Adrenal gland (tissue), 12 donors: Measurements from ENCODE around the gene RCAN3. TPM values are rescaled to one million over a fixed set of nuclear protein-coding genes. Genes with fewer than 3 reads are reported as not detected.

ENCODE experiments used
- DNase-seq, 7 donors: peaks; one replicate each; pipeline ENCODE4 v3.0.0-alpha.2; 2019 to 2020
- H3K27ac ChIP-seq, 5 donors: fragments of 200-600 bp; sonication (generic) in 4 of 5; 1 replicate in 3 of 5; 2 replicates in 2 of 5; pipeline versions ENCODE4 v1.5.1 to v1.8.0; 2016 to 2020; ENCODE audit warnings: mild to moderate bottlenecking in 1 of 5
- H3K27me3 ChIP-seq: fragments of 200-600 bp; 2 replicates; pipeline ENCODE4 v1.8.0; 2021
- H3K36me3 ChIP-seq, 2 donors: fragments of 200-600 bp; replicated peaks in 1 of 2; 1 replicate in 1 of 2; 2 replicates in 1 of 2; pipeline versions ENCODE4 v1.5.1 to v1.8.0; 2018 to 2022
- H3K4me1 ChIP-seq, 2 donors: fragments of 200-600 bp; replicated peaks in 1 of 2; 1 replicate in 1 of 2; 2 replicates in 1 of 2; pipeline versions ENCODE4 v1.5.1 to v1.8.0; 2018 to 2021
- H3K4me3 ChIP-seq, 4 donors: fragments of 200-600 bp; sonication (generic) in 3 of 4; one replicate each; pipeline ENCODE4 v1.5.1; 2016 to 2018
- H3K9me3 ChIP-seq, 3 donors: fragments of 200-600 bp; sonication (generic) in 1 of 3; replicated peaks in 1 of 3; 1 replicate in 2 of 3; 2 replicates in 1 of 3; pipeline versions ENCODE4 v1.5.1 to v1.8.0; 2016 to 2021
- POLR2A ChIP-seq, 2 donors: fragments of 450-650 bp; IDR thresholded peaks; one replicate each; pipeline ENCODE4 v1.6.1; 2017; ENCODE audit warnings: antibody characterized with exemption in 2 of 2, mild to moderate bottlenecking in 2 of 2, moderate library complexity in 1 of 2
- WGBS, 4 donors: extraction: QIAGEN DNeasy Blood & Tissue Kit in 2 of 4; methylation state at CpG; one replicate each; pipeline versions ENCODE4 v1.1.5 to v1.1.7; 2013 to 2017; 5-methylcytosine and 5-hydroxymethylcytosine counted together
- intact Hi-C, 2 donors: fragments of 100-400 bp; cut with DNase I; formaldehyde crosslinking; loops; one replicate each; pipeline versions ENCODE4 v1.14.1 to v1.15.0; 2022 to 2023
- polyA plus RNA-seq, 3 donors: library from polyadenylated mRNA; stranded (reverse); fragments of 200-250 nt in 2 of 3; fragments of 350-450 nt in 1 of 3; fragmentation: Illumina TruSeq in 1 of 3; extraction: RNeasy Lipid Tissue Mini Kit (QIAGEN cat#74804) in 1 of 3; gene quantifications; one replicate each; pipeline ENCODE4 v1.2.3, GENCODE V29; 2013 to 2014
- total RNA-seq, 9 donors: library from RNA; depleted of rRNA in 4 of 9; stranded (reverse); fragments of >200 nt in 4 of 9; fragments of 120-200 nt in 1 of 9; fragmentation: NEBNext Ultra II Directional in 1 of 9; extraction: Animal tissue kit (Norgen Biotek cat#: 25700) in 1 of 9; gene quantifications; one replicate each; pipeline versions ENCODE4 v1.1.0 to v1.2.4, GENCODE V29; 2013 to 2023
- TF ChIP-seq, protein P1 (sequence below), 6 experiments: fragments of 450-650 bp in 4 of 6; fragments of 200-600 bp in 2 of 6; sonication (generic) in 1 of 6; IDR thresholded peaks; 1 replicate in 5 of 6; 2 replicates in 1 of 6; pipeline versions ENCODE4 v1.5.1 to v1.8.0; 2016 to 2021; ENCODE audit warnings: antibody characterized with exemption in 6 of 6, mild to moderate bottlenecking in 2 of 6, moderate library complexity in 1 of 6
- donor health status: healthy with polysubstance abuse.
- donor health status: Bipolar disorder and iron deficiency.
- donor health status: DM: yes; HTN: yes; CAD: no.
- donor health status: DM: no; HTN: no; CAD: no.
- donor health status: DM: no; HTN: no; CAD: no.
- donor health status: DM: yes; HTN: yes; CAD: no.

Gene RCAN3
- total and polyA plus RNA-seq, 12 donors: 0.48 to 5.6 (median 2.2) TPM

GRCh38 chr1:24572301-24572700, 69.7 kb downstream of the RCAN3 start:
- 71 to 92% (median 80%) methylated on average over 5 to 9 of the region's 9 CpGs for WGBS, 4 donors
- H3K9me3 ChIP-seq: no peaks in the 10 kb centered on the region
- H3K4me1 ChIP-seq: no peaks in the 10 kb centered on the region
- no peak overlapping the region for H3K4me3 ChIP-seq
- intact Hi-C loops: no loop called here
- no peaks in the 10 kb centered on the region for H3K36me3 ChIP-seq
- TF ChIP-seq POLR2A (IDR thresholded peaks at IDR 0.05): no peak
- TF ChIP-seq, protein P1, sequence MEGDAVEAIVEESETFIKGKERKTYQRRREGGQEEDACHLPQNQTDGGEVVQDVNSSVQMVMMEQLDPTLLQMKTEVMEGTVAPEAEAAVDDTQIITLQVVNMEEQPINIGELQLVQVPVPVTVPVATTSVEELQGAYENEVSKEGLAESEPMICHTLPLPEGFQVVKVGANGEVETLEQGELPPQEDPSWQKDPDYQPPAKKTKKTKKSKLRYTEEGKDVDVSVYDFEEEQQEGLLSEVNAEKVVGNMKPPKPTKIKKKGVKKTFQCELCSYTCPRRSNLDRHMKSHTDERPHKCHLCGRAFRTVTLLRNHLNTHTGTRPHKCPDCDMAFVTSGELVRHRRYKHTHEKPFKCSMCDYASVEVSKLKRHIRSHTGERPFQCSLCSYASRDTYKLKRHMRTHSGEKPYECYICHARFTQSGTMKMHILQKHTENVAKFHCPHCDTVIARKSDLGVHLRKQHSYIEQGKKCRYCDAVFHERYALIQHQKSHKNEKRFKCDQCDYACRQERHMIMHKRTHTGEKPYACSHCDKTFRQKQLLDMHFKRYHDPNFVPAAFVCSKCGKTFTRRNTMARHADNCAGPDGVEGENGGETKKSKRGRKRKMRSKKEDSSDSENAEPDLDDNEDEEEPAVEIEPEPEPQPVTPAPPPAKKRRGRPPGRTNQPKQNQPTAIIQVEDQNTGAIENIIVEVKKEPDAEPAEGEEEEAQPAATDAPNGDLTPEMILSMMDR (IDR thresholded peaks at IDR 0.05): no peak
- no peak for DNase-seq
- H3K27me3 ChIP-seq: no peaks in the 10 kb centered on the region
- no peak overlapping the region for H3K27ac ChIP-seq

DNA sequence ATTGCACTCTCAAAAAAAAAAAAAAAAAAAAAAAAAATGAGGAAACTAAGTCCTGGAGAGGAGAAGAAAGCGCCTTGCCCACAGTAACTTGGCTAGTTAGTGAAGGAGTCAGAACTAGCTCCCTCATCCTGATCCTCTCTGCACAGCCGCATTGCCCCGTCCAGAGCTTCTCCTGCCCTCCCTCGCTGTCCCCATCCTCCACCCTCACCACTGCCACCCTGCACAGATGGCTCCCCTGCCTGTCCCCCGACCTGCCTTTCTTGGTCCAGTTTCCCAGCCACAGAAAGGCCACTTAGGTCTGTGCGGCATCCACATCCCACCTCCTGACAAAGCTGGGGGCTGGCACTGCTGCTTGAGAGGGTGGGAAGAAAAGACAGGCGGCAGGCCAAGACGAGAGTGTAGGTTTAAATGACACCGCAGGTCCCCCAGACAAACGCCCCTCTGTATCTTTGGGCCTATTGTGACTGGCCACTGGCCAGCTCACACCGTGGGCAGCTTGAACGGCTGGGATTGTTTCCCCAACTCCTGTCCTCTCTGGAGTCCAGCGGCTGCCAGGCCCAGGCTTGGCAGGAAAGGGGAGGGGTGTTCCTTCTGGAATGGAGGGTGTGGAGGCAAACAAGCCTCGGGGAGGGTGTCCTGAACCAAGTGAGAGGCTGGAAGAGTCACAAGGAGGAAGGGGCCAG, 73.4 kb downstream of the RCAN3 start:
- Histone ChIP-seq H3K27ac (no peak overlapping the region), H3K27me3 (no peaks in the 10 kb centered on the region), H3K4me1 (no peaks in the 10 kb centered on the region), H3K9me3 (no peaks in the 10 kb centered on the region), H3K4me3 (no peak overlapping the region), H3K36me3 (no peaks in the 10 kb centered on the region)
- 60 to 67% (median 64%) methylated on average over 13 to 14 of the region's 14 CpGs for WGBS, 4 donors
- no peak for TF ChIP-seq POLR2A (IDR thresholded peaks at IDR 0.05)
- TF ChIP-seq, protein P1 (IDR thresholded peaks at IDR 0.05): no peak
- intact Hi-C loops: no loop called here
- no peak for DNase-seq

DNA sequence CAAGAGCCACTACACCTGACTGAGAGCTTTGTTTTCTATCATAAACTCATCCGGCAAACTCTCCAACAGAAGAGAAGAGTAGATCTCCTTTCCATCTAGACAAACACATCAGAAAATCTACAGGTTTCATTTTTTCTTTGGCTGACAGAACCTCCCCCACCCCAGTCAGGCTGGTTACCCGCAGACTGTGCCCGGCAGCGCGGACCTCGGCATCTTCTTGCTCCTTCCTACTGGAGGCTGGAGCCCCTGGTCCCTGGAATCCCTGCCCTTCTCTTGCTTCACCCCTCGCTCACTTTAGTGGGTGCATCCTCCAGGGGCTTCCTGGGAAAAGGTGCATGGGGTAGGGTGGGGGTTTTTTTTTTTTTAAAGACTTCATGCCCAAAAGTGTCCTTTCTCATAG, 76.2 kb downstream of the RCAN3 start:
- H3K27me3 ChIP-seq: no peaks in the 10 kb centered on the region
- no peak overlapping the region for H3K27ac ChIP-seq
- no peak for TF ChIP-seq POLR2A (IDR thresholded peaks at IDR 0.05)
- TF ChIP-seq, protein P1 (IDR thresholded peaks at IDR 0.05): no peak
- intact Hi-C loops: no loop called here
- H3K36me3 ChIP-seq: no peaks in the 10 kb centered on the region
- no peak for DNase-seq
- H3K9me3 ChIP-seq: no peaks in the 10 kb centered on the region
- H3K4me1 ChIP-seq: no peaks in the 10 kb centered on the region
- H3K4me3 ChIP-seq: no peak overlapping the region
- 83 to 97% (median 91%) methylated on average over 6 to 7 of the region's 7 CpGs for WGBS, 4 donors

DNA sequence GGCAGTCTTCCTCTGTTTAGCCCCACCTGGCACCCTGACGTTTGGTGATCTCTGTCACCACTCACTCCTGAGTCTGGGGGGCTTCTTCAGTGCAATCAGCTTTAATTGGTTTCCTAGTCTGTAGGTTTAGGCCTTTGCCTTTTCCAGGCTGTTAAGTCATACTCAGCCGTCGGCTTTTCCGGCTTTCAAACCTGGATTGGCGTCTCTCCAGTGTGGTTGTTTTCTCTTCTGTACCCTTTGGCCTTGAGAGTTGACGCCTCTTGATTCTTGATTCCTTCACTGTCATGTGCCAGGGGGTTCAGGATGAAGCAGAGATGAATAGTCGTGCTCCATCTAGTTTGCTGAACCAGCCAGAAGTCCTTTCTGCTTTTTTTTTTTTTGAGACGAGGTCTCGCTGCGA, 78.1 kb downstream of the RCAN3 start:
- H3K9me3 ChIP-seq: no peaks in the 10 kb centered on the region
- H3K27me3 ChIP-seq: no peaks in the 10 kb centered on the region
- 64 to 77% (median 75%) methylated on average over 10 of the region's 10 CpGs for WGBS, 4 donors
- H3K4me1 ChIP-seq: no peaks in the 10 kb centered on the region
- H3K36me3 ChIP-seq: no peaks in the 10 kb centered on the region
- no peak for DNase-seq
- intact Hi-C loops: no loop called here
- no peak overlapping the region for H3K27ac ChIP-seq
- no peak overlapping the region for H3K4me3 ChIP-seq
- no peak for TF ChIP-seq POLR2A (IDR thresholded peaks at IDR 0.05)
- TF ChIP-seq, protein P1 (IDR thresholded peaks at IDR 0.05): no peak
